ENCODE results near the gene ABHD12B.

- TF ChIP-seq CTCF (IDR thresholded peaks at IDR 0.05 in 8 of 11, conservative IDR thresholded peaks at IDR 0.05 in 3 of 11) (no peak), POLR2A (IDR thresholded peaks at IDR 0.05) (no peak), POLR2AphosphoS5 (IDR thresholded peaks at IDR 0.05) (no peak)
Measured at GRCh38 chr14:50953502-50953901, 81.6 kb downstream of the ABHD12B start.

Measured in spleen (tissue), 7 donors.